Vagina (tissue), 2 donors: ENCODE results near the gene TIGIT.

Experiments
- POLR2AphosphoS5 ChIP-seq, 2 donors: sonication (generic); formaldehyde crosslinking; IDR thresholded peaks; one replicate each; pipeline ENCODE4 v1.9.0; 2017; ENCODE audit warnings: antibody characterized with exemption in 2 of 2, mild to moderate bottlenecking in 2 of 2, low read depth in 1 of 2; ENCODE audit not compliant: insufficient read depth in 1 of 2
- TF ChIP-seq, protein P1 (sequence below), 3 experiments: fragments of 450-650 bp in 2 of 3; fragments of 200-600 bp in 1 of 3; sonication (generic) in 1 of 3; IDR thresholded peaks; one replicate each; pipeline ENCODE4 v1.5.1; 2017 to 2019; ENCODE audit warnings: antibody characterized with exemption in 3 of 3, mild to moderate bottlenecking in 2 of 3, moderate library complexity in 2 of 3

DNA sequence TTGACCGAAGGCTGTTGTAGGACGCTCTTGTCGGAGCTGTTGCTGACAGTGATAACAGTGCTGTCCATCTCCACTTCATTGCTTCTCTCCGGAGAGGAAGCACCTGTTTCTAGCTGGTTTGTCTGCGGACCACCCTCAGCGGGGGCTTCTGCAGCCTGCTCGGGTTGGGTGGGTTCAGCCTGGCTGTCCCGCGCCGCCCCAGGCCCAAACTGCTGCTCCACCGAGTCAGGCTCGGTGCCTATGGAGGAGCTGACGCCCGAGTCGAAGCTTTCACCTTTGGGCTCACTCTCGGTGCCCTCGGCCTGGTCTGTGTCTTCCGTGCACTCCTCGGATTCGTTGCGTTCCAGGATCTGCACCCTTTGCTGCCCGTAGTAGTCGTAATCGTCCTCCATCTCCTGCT, 56.9 kb downstream of the TIGIT start:
- TF ChIP-seq POLR2AphosphoS5 (IDR thresholded peaks at IDR 0.05; ENCODE audit: insufficient read depth in 1 of 2, low read depth in 1 of 2): no peak
- TF ChIP-seq, protein P1, sequence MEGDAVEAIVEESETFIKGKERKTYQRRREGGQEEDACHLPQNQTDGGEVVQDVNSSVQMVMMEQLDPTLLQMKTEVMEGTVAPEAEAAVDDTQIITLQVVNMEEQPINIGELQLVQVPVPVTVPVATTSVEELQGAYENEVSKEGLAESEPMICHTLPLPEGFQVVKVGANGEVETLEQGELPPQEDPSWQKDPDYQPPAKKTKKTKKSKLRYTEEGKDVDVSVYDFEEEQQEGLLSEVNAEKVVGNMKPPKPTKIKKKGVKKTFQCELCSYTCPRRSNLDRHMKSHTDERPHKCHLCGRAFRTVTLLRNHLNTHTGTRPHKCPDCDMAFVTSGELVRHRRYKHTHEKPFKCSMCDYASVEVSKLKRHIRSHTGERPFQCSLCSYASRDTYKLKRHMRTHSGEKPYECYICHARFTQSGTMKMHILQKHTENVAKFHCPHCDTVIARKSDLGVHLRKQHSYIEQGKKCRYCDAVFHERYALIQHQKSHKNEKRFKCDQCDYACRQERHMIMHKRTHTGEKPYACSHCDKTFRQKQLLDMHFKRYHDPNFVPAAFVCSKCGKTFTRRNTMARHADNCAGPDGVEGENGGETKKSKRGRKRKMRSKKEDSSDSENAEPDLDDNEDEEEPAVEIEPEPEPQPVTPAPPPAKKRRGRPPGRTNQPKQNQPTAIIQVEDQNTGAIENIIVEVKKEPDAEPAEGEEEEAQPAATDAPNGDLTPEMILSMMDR (IDR thresholded peaks at IDR 0.05): no peak
